Neural crest cell (in vitro differentiated cells): ENCODE results near the gene TGM3. TPM values are rescaled to one million over a fixed set of nuclear protein-coding genes. Genes with fewer than 3 reads are reported as not detected.

Source experiments
- DNase-seq: peaks from one replicate; pipeline ENCODE4 v3.0.0; 2021; ENCODE audit warnings: low read depth, mixed read lengths, low spot score
- H3K27ac Mint-ChIP-seq: one replicate; pipeline ENCODE4 v1.8.0; 2021; ENCODE audit warnings: mild to moderate bottlenecking, mixed read lengths; ENCODE audit not compliant: unreplicated experiment
- H3K27me3 Mint-ChIP-seq: 2 replicates; pipeline ENCODE4 v1.8.0; 2021; ENCODE audit warnings: low read depth, mild to moderate bottlenecking, mixed read lengths
- H3K36me3 Mint-ChIP-seq: 2 replicates; pipeline ENCODE4 v1.8.0; 2021; ENCODE audit warnings: low read depth, mild to moderate bottlenecking, mixed read lengths
- H3K4me1 Mint-ChIP-seq: 2 replicates; pipeline ENCODE4 v1.8.0; 2021; ENCODE audit warnings: mixed read lengths
- H3K4me3 Mint-ChIP-seq: one replicate; pipeline ENCODE4 v1.8.0; 2021; ENCODE audit warnings: mild to moderate bottlenecking, mixed read lengths
- H3K9me3 Mint-ChIP-seq: 2 replicates; pipeline ENCODE4 v1.8.0; 2021; ENCODE audit warnings: mixed read lengths
- CTCF ChIP-seq: fragments of 200-600 bp; sonication (generic); conservative IDR thresholded peaks from 2 replicates; pipeline ENCODE4 v1.5.0; 2021; ENCODE audit warnings: antibody characterized with exemption, mild to moderate bottlenecking
- total RNA-seq: library from RNA; stranded (reverse); gene quantifications from 2 replicates; pipeline ENCODE4 v1.2.1, GENCODE V29; 2021

The TGM3 gene
- total RNA-seq, 1 donor from 2014 or later: 0.23 TPM

- TF ChIP-seq CTCF: no peak
- Mint-ChIP-seq H3K4me1 (no peaks in the 10 kb centered on the region), H3K27ac (no peak overlapping the region), H3K36me3 (no peaks in the 10 kb centered on the region), H3K9me3 (no peaks in the 10 kb centered on the region), H3K27me3 (no peaks in the 10 kb centered on the region), H3K4me3 (no peak overlapping the region)
- DNase-seq: no peak
These were observed 36.2 kb downstream of the TGM3 start for GRCh38 chr20:2331901-2332565.

- TF ChIP-seq CTCF: no peak
- H3K4me3 Mint-ChIP-seq: no peak overlapping the region
- no peak for DNase-seq
- H3K9me3 Mint-ChIP-seq: no peaks in the 10 kb centered on the region
- H3K27me3 Mint-ChIP-seq: no peaks in the 10 kb centered on the region
- H3K36me3 Mint-ChIP-seq: no peaks in the 10 kb centered on the region
- H3K27ac Mint-ChIP-seq: no peak overlapping the region
- no peaks in the 10 kb centered on the region for H3K4me1 Mint-ChIP-seq
These were observed 36.9 kb downstream of the TGM3 start for GRCh38 chr20:2332711-2333110.

- Mint-ChIP-seq H3K9me3 (no peaks in the 10 kb centered on the region), H3K36me3 (no peaks in the 10 kb centered on the region), H3K4me1 (no peaks in the 10 kb centered on the region), H3K27ac (no peak overlapping the region), H3K27me3 (no peaks in the 10 kb centered on the region), H3K4me3 (no peak overlapping the region)
- no peak for TF ChIP-seq CTCF
- no peak for DNase-seq
These were observed 38.0 kb downstream of the TGM3 start for GRCh38 chr20:2333821-2334220.

- H3K4me3 Mint-ChIP-seq: no peak overlapping the region
- no peaks in the 10 kb centered on the region for H3K9me3 Mint-ChIP-seq
- DNase-seq: no peak
- H3K4me1 Mint-ChIP-seq: no peaks in the 10 kb centered on the region
- no peaks in the 10 kb centered on the region for H3K36me3 Mint-ChIP-seq
- H3K27ac Mint-ChIP-seq: peak overlapping the region; percentile 9
- TF ChIP-seq CTCF: no peak
- no peaks in the 10 kb centered on the region for H3K27me3 Mint-ChIP-seq
These were observed 39.5 kb downstream of the TGM3 start for GRCh38 chr20:2335096-2335870.

GRCh38 chr20:2336471-2336870 lies 40.7 kb downstream of the TGM3 start:
- no peaks in the 10 kb centered on the region for H3K4me1 Mint-ChIP-seq
- no peaks in the 10 kb centered on the region for H3K36me3 Mint-ChIP-seq
- H3K9me3 Mint-ChIP-seq: no peaks in the 10 kb centered on the region
- DNase-seq: no peak
- TF ChIP-seq CTCF: no peak
- no peak overlapping the region for H3K4me3 Mint-ChIP-seq
- no peak overlapping the region for H3K27ac Mint-ChIP-seq
- H3K27me3 Mint-ChIP-seq: no peaks in the 10 kb centered on the region
